Suprapubic skin (tissue), 3 donors: ENCODE measurements around the gene GPR160.

Experiments used
- CTCF ChIP-seq, 2 donors: fragments of 200-600 bp in 1 of 2; fragments of 450-650 bp in 1 of 2; sonication (generic) in 1 of 2; IDR thresholded peaks; one replicate each; pipeline ENCODE4 v1.5.1; 2016 to 2019; ENCODE audit warnings: antibody characterized with exemption in 2 of 2, mild to moderate bottlenecking in 1 of 2, moderate library complexity in 1 of 2
- POLR2AphosphoS5 ChIP-seq, 3 donors: sonication (generic); formaldehyde crosslinking; IDR thresholded peaks; one replicate each; pipeline ENCODE4 v1.6.1; 2017; ENCODE audit warnings: antibody characterized with exemption in 3 of 3

- no peak for TF ChIP-seq CTCF (IDR thresholded peaks at IDR 0.05)
- TF ChIP-seq POLR2AphosphoS5 (IDR thresholded peaks at IDR 0.05), result no peak
Observed at GRCh38 chr3:170062769-170063168, 25.0 kb downstream of the GPR160 start.
